T-helper 1 cell treated with Interleukin-12 subunit alpha and Interleukin-12 subunit beta and Interleukin-4 antibody, amounts not matched to agents 30 μg/mL and 1 μg/mL, for 36 hours (primary cell): Measurements from ENCODE around the gene SFMBT2.
A peak's percentile ranks its signal among the peaks of the same experiment; 100 is the strongest.

Experiments
- H3K27ac Mint-ChIP-seq: one replicate; pipeline ENCODE4 v1.8.0; 2021; ENCODE audit warnings: mild to moderate bottlenecking, mixed read lengths
- H3K27me3 Mint-ChIP-seq: one replicate; pipeline ENCODE4 v1.8.0; 2021; ENCODE audit warnings: low read depth, mixed read lengths
- H3K36me3 Mint-ChIP-seq: one replicate; pipeline ENCODE4 v1.8.0; 2021; ENCODE audit warnings: low read depth, mixed read lengths
- H3K4me1 Mint-ChIP-seq: one replicate; pipeline ENCODE4 v1.8.0; 2021; ENCODE audit warnings: low read depth, mixed read lengths
- H3K4me3 Mint-ChIP-seq: one replicate; pipeline ENCODE4 v1.8.0; 2021; ENCODE audit warnings: mild to moderate bottlenecking, moderate library complexity, mixed read lengths
- H3K9me3 Mint-ChIP-seq: one replicate; pipeline ENCODE4 v1.8.0; 2021; ENCODE audit warnings: mixed read lengths

Gene SFMBT2

GRCh38 chr10:7153750-7154149, 257.1 kb downstream of the SFMBT2 start:
- Mint-ChIP-seq H3K36me3 (peaks cover 10% of the 10 kb centered on the region), H3K4me3 (no peak overlapping the region), H3K4me1 (peaks cover 5% of the 10 kb centered on the region), H3K9me3 (no peaks in the 10 kb centered on the region), H3K27ac (no peak overlapping the region), H3K27me3 (peaks cover 12% of the 10 kb centered on the region)

GRCh38 chr10:7152982-7153381, 257.9 kb downstream of the SFMBT2 start:
- Mint-ChIP-seq H3K4me3 (no peak overlapping the region), H3K4me1 (peaks cover 3% of the 10 kb centered on the region), H3K27ac (no peak overlapping the region), H3K27me3 (peaks cover 16% of the 10 kb centered on the region), H3K36me3 (peaks cover 6% of the 10 kb centered on the region), H3K9me3 (no peaks in the 10 kb centered on the region)

GRCh38 chr10:7152341-7152740, 258.5 kb downstream of the SFMBT2 start:
- Mint-ChIP-seq H3K27me3 (peaks cover 16% of the 10 kb centered on the region), H3K36me3 (peaks cover 3% of the 10 kb centered on the region), H3K4me1 (peaks cover 3% of the 10 kb centered on the region), H3K27ac (no peak overlapping the region), H3K4me3 (no peak overlapping the region), H3K9me3 (no peaks in the 10 kb centered on the region)

- Mint-ChIP-seq H3K4me1 (no peaks in the 10 kb centered on the region), H3K27ac (no peak overlapping the region), H3K36me3 (no peaks in the 10 kb centered on the region), H3K27me3 (peaks cover 22% of the 10 kb centered on the region), H3K4me3 (no peak overlapping the region), H3K9me3 (no peaks in the 10 kb centered on the region)
These were observed 259.3 kb downstream of the SFMBT2 start for GRCh38 chr10:7151538-7151937.

GRCh38 chr10:7150349-7150748, 260.5 kb downstream of the SFMBT2 start:
- Mint-ChIP-seq H3K27me3 (peaks cover 27% of the 10 kb centered on the region), H3K4me3 (no peak overlapping the region), H3K36me3 (no peaks in the 10 kb centered on the region), H3K27ac (no peak overlapping the region), H3K9me3 (no peaks in the 10 kb centered on the region), H3K4me1 (no peaks in the 10 kb centered on the region)

- Mint-ChIP-seq H3K4me1 (no peaks in the 10 kb centered on the region), H3K9me3 (peaks cover 7% of the 10 kb centered on the region), H3K27ac (no peak overlapping the region), H3K27me3 (peaks cover 45% of the 10 kb centered on the region), H3K4me3 (no peak overlapping the region), H3K36me3 (no peaks in the 10 kb centered on the region)
These were observed 264.6 kb downstream of the SFMBT2 start for GRCh38 chr10:7146189-7146588.

- Mint-ChIP-seq H3K9me3 (peaks cover 16% of the 10 kb centered on the region), H3K4me3 (no peak overlapping the region), H3K4me1 (peaks cover 6% of the 10 kb centered on the region), H3K27ac (no peak overlapping the region), H3K36me3 (peaks cover 2% of the 10 kb centered on the region), H3K27me3 (peaks cover 39% of the 10 kb centered on the region)
These were observed 274.8 kb downstream of the SFMBT2 start for GRCh38 chr10:7136016-7136415.

- Mint-ChIP-seq H3K4me3 (no peak overlapping the region), H3K9me3 (peaks cover 16% of the 10 kb centered on the region), H3K36me3 (peaks cover 2% of the 10 kb centered on the region), H3K4me1 (peaks cover 6% of the 10 kb centered on the region), H3K27me3 (peaks cover 41% of the 10 kb centered on the region), H3K27ac (no peak overlapping the region)
These were observed 275.6 kb downstream of the SFMBT2 start for GRCh38 chr10:7135188-7135587.

- no peak overlapping the region for H3K4me3 Mint-ChIP-seq
- H3K27ac Mint-ChIP-seq: no peak overlapping the region
- peaks cover 16% of the 10 kb centered on the region for H3K9me3 Mint-ChIP-seq
- peaks cover 47% of the 10 kb centered on the region for H3K27me3 Mint-ChIP-seq
- peaks cover 6% of the 10 kb centered on the region for H3K4me1 Mint-ChIP-seq
- peaks cover 2% of the 10 kb centered on the region for H3K36me3 Mint-ChIP-seq
These were observed 276.4 kb downstream of the SFMBT2 start for GRCh38 chr10:7134448-7134847.

GRCh38 chr10:7133958-7134357, 276.9 kb downstream of the SFMBT2 start:
- no peak overlapping the region for H3K27ac Mint-ChIP-seq
- peaks cover 6% of the 10 kb centered on the region for H3K4me1 Mint-ChIP-seq
- peaks cover 2% of the 10 kb centered on the region for H3K36me3 Mint-ChIP-seq
- no peak overlapping the region for H3K4me3 Mint-ChIP-seq
- H3K27me3 Mint-ChIP-seq: peaks cover 52% of the 10 kb centered on the region
- peaks cover 16% of the 10 kb centered on the region for H3K9me3 Mint-ChIP-seq

GRCh38 chr10:7133278-7133677, 277.6 kb downstream of the SFMBT2 start:
- Mint-ChIP-seq H3K9me3 (peaks cover 16% of the 10 kb centered on the region), H3K27ac (no peak overlapping the region)

GRCh38 chr10:7130191-7130911, 280.5 kb downstream of the SFMBT2 start:
- Mint-ChIP-seq H3K4me1 (peaks cover 6% of the 10 kb centered on the region), H3K27ac (no peak overlapping the region), H3K4me3 (no peak overlapping the region), H3K9me3 (peaks cover 12% of the 10 kb centered on the region), H3K36me3 (no peaks in the 10 kb centered on the region), H3K27me3 (peaks cover 66% of the 10 kb centered on the region)

More at GRCh38 chr10:7133278-7133677, 277.6 kb downstream of the SFMBT2 start:
- Mint-ChIP-seq H3K36me3 (peaks cover 2% of the 10 kb centered on the region), H3K27me3 (peaks cover 59% of the 10 kb centered on the region), H3K4me3 (no peak overlapping the region), H3K4me1 (peaks cover 6% of the 10 kb centered on the region)

GRCh38 chr10:7123774-7124173, 287.1 kb downstream of the SFMBT2 start:
- no peak overlapping the region for H3K4me3 Mint-ChIP-seq
- peaks cover 63% of the 10 kb centered on the region for H3K27me3 Mint-ChIP-seq
- H3K9me3 Mint-ChIP-seq: no peaks in the 10 kb centered on the region
- H3K27ac Mint-ChIP-seq: no peak overlapping the region
- H3K4me1 Mint-ChIP-seq: peaks cover 6% of the 10 kb centered on the region
- H3K36me3 Mint-ChIP-seq: no peaks in the 10 kb centered on the region

GRCh38 chr10:7122561-7122960, 288.3 kb downstream of the SFMBT2 start:
- Mint-ChIP-seq H3K4me3 (no peak overlapping the region), H3K36me3 (no peaks in the 10 kb centered on the region), H3K27me3 (peaks cover 61% of the 10 kb centered on the region), H3K4me1 (peaks cover 6% of the 10 kb centered on the region), H3K9me3 (no peaks in the 10 kb centered on the region), H3K27ac (no peak overlapping the region)

- no peaks in the 10 kb centered on the region for H3K9me3 Mint-ChIP-seq
- H3K27ac Mint-ChIP-seq: peak overlapping the region; percentile 0
- peaks cover 6% of the 10 kb centered on the region for H3K4me1 Mint-ChIP-seq
- H3K4me3 Mint-ChIP-seq: no peak overlapping the region
- no peaks in the 10 kb centered on the region for H3K36me3 Mint-ChIP-seq
- H3K27me3 Mint-ChIP-seq: peaks cover 63% of the 10 kb centered on the region
These were observed 289.6 kb downstream of the SFMBT2 start for GRCh38 chr10:7121154-7121797.
